H1 (cell line): ENCODE measurements around the gene CRYGS. TPM values are rescaled to one million over a fixed set of nuclear protein-coding genes. Genes with fewer than 3 reads are reported as not detected.

Experiments used
- KDM1A ChIP-seq: fragments of 200-600, 300-600 bp; sonication (generic); IDR thresholded peaks from 2 replicates; pipeline ENCODE4 v1.7.1; 2016; ENCODE audit warnings: mild to moderate bottlenecking, low read length, borderline replicate concordance
- polyA plus RNA-seq, 7 experiments: library from polyadenylated mRNA; depleted of rRNA in 3 of 7; stranded (reverse) in 5 of 7; unstranded in 2 of 7; fragments of >200 nt in 5 of 7; fragments of 200-250 nt in 2 of 7; gene quantifications; 1 replicate in 5 of 7; 2 replicates in 1 of 7; 4 replicates in 1 of 7; pipeline versions ENCODE4 v1.2.1 to v1.2.3, GENCODE V29; 2011 to 2013; ENCODE audit warnings: missing spikeins in 2 of 7, mixed read lengths in 2 of 7
- total RNA-seq: library from RNA; stranded (reverse); fragmentation: NEBNext Ultra II Directional; extraction: Animal tissue kit (Norgen Biotek cat#: 25700); gene quantifications from 2 replicates; pipeline ENCODE4 v1.2.1, GENCODE V29; 2021
- TF ChIP-seq, protein P1 (sequence below): IDR thresholded peaks from 2 replicates; pipeline ENCODE4 v1.6.1; 2012; ENCODE audit warnings: inconsistent platforms

The CRYGS gene
- total and polyA plus RNA-seq, 2 of the 8 experiments (the other 6 are each of a cell fraction or from before 2014, with no cell fraction given), result 1.5 to 1.8 TPM

GRCh38 chr3:186544281-186544680 is at the start of gene CRYGS (continued):
- TF ChIP-seq, protein P1, sequence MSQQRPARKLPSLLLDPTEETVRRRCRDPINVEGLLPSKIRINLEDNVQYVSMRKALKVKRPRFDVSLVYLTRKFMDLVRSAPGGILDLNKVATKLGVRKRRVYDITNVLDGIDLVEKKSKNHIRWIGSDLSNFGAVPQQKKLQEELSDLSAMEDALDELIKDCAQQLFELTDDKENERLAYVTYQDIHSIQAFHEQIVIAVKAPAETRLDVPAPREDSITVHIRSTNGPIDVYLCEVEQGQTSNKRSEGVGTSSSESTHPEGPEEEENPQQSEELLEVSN, result no peak
- TF ChIP-seq KDM1A, result no peak
